Activated CD4-positive, alpha-beta T cell treated with anti-CD3 and anti-CD28 coated beads, Interleukin-2, amount 10 ng/mL, durations not matched to agents 7 days and 5 days (primary cell): ENCODE data around the gene HAUS3. TPM values are rescaled to one million over a fixed set of nuclear protein-coding genes. Genes with fewer than 3 reads are reported as not detected.

Source experiments
- CTCF ChIA-PET: fragments of 350-600 bp; sonication (Branson Sonifier 250); formaldehyde crosslinking; loops from one replicate; lab custom pipeline; 2021; ENCODE audit warnings: antibody characterized with exemption; lab: Charles Lee
- POLR2A ChIA-PET: fragments of 350-600 bp; sonication (Branson Sonifier 250); formaldehyde crosslinking; loops from one replicate; lab custom pipeline; 2021; ENCODE audit warnings: antibody characterized with exemption; lab: Charles Lee
- DNase-seq: peaks from one replicate; pipeline ENCODE4 v3.0.0-alpha.2; 2020
- H3K27ac Mint-ChIP-seq: one replicate; pipeline ENCODE4 v1.8.0; 2021; ENCODE audit warnings: mild to moderate bottlenecking, moderate library complexity, mixed read lengths
- H3K27me3 Mint-ChIP-seq: one replicate; pipeline ENCODE4 v1.8.0; 2021; ENCODE audit warnings: mixed read lengths
- H3K36me3 Mint-ChIP-seq: one replicate; pipeline ENCODE4 v1.8.0; 2021; ENCODE audit warnings: low read depth, mixed read lengths
- H3K4me1 Mint-ChIP-seq: one replicate; pipeline ENCODE4 v1.8.0; 2021; ENCODE audit warnings: mixed read lengths
- H3K4me3 Mint-ChIP-seq: one replicate; pipeline ENCODE4 v1.8.0; 2021; ENCODE audit warnings: mild to moderate bottlenecking, moderate library complexity, mixed read lengths
- H3K9me3 Mint-ChIP-seq: one replicate; pipeline ENCODE4 v1.8.0; 2021; ENCODE audit warnings: mixed read lengths
- total RNA-seq, 2 experiments: library from RNA; stranded (reverse); gene quantifications; one replicate each; pipeline ENCODE4 v1.2.3, GENCODE V29; 2021

HAUS3 gene
- total RNA-seq, 2 experiments from 2014 or later: 25.3 to 26.4 TPM

DNA sequence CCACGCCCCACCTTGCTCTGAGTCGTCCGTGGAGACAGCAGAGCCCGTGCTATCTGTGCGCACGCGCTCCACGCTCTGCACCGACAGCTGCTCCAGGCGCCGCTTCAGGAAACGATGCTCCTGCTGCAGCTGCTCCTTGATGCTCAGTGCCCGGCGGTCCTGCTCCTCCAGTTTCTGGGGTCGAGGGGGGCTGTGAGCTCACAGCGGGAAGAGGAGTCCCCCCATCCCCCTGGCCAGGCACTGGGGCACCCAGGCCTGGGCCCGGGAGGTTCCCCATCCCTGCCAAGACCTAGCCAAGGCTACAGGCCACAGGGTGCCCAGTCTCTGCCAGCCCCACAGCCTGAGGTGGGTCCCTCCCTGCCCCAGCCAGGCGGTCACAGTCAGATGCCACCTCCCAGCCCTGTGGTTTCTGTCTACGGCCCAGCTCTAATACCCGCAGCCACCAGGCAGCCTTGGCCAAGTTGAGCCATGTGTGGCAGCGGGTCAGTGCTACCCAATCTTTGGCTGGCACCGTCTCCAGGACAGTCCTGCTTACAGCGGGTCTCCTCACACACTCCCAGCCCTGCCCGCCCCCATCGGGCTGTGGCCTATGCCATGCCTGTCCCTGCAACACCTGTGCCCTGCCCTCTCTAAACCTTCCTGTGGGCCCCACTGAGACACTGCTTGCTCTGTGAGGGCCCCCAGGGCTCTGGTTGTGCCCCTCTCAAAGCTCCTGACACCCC is 9.3 kb upstream of the HAUS3 start:
- no peaks in the 10 kb centered on the region for H3K4me1 Mint-ChIP-seq
- no peaks in the 10 kb centered on the region for H3K27me3 Mint-ChIP-seq
- POLR2A ChIA-PET: no interaction called here
- CTCF ChIA-PET: interaction anchor here (0.7 kb wide), 1 partner anchor 9 kb away, joined by 3 read pairs; the partner anchor contains the start of genes HAUS3 and POLN
- no peaks in the 10 kb centered on the region for H3K9me3 Mint-ChIP-seq
- no peak for DNase-seq
- H3K36me3 Mint-ChIP-seq: no peaks in the 10 kb centered on the region
- H3K27ac Mint-ChIP-seq: no peak overlapping the region
- no peak overlapping the region for H3K4me3 Mint-ChIP-seq

DNA sequence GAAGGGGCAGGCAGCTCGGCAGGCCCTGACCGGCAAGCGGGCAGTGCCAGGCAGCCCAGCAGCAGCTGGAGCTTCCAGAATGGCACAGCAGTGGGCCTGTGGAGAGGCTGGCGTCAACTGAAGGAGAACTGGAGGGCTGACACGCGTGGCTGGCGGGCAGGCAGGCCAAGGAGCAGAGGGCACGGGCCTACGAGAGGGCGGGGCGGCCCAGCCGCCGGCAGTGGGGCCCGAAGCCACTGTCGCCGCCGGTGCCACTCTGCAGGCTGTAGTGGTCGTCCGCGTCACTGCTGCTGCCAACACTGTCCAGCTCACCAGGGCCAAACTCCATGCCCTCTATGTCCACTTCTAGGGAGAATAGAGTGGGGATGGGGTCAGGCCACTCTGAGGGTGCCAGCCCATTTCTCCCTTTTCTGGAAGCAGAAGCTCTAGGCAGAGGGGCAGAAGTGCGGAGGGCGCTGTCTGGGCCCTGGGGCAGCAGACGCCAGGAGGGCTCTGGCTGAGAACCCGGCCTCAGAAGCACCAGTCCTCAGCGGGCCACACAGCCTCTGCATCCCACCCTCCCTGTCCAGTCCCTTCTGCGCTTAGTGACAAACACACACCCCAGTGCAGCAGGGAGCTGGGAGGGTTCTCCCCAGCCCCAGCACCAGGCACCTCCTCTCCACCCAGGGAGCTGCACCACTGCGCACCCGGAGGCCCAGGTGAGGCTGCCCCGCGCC is 8.6 kb upstream of the HAUS3 start:
- peaks cover 3% of the 10 kb centered on the region for H3K4me1 Mint-ChIP-seq
- H3K36me3 Mint-ChIP-seq: no peaks in the 10 kb centered on the region
- H3K27ac Mint-ChIP-seq: no peak overlapping the region
- H3K4me3 Mint-ChIP-seq: no peak overlapping the region
- H3K9me3 Mint-ChIP-seq: no peaks in the 10 kb centered on the region
- ChIA-PET CTCF (interaction anchor here (0.7 kb wide), 1 partner anchor 8 kb away, joined by 3 read pairs; the partner anchor contains the start of genes HAUS3 and POLN), POLR2A (no interaction called here)
- no peaks in the 10 kb centered on the region for H3K27me3 Mint-ChIP-seq
- DNase-seq: no peak

DNA sequence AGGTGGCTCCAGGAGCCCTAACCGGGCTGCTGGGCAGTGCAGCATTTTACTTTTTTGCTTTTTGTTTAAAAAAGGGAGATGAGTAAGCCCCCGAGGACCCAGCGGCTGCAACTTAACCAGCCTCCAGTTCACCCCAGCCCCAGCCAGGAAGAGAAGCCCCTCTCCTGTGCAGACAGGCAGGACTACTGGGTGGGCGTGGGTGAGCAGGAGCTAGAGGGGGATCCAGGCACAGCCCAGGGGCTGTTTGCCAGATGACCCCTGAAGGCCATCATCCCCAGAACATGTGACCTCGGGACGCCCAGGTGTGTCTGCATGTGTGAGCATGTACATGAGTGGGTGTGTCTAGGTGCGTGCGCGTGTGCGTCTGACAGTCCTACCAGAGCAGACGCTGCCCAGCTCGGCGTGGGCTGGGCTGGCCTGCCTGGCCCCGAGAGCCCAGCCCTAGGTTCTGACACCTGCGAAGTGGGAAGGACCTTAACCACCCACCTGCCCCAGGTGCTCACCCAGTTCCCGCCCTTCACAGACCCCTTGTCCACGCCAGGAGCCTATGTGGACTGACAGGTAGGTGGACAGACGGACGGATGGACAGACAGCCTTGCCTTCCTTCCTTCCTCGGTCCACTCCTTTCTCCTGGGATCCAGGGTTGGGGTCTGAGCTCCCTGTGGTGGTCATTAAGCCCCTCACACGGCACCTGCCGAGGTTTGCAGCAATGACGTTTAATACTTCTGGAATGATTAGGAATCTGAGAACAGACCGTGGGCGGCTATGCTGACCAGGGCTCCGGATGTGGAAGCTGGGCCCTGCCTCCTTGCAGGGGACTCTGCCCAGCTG is 7.8 kb upstream of the HAUS3 start:
- H3K27me3 Mint-ChIP-seq: no peaks in the 10 kb centered on the region
- no peak overlapping the region for H3K4me3 Mint-ChIP-seq
- no peak overlapping the region for H3K27ac Mint-ChIP-seq
- no peak for DNase-seq
- H3K4me1 Mint-ChIP-seq: peaks cover 10% of the 10 kb centered on the region
- H3K9me3 Mint-ChIP-seq: no peaks in the 10 kb centered on the region
- no peaks in the 10 kb centered on the region for H3K36me3 Mint-ChIP-seq
- CTCF ChIA-PET: no interaction called here
- POLR2A ChIA-PET: no interaction called here

DNA sequence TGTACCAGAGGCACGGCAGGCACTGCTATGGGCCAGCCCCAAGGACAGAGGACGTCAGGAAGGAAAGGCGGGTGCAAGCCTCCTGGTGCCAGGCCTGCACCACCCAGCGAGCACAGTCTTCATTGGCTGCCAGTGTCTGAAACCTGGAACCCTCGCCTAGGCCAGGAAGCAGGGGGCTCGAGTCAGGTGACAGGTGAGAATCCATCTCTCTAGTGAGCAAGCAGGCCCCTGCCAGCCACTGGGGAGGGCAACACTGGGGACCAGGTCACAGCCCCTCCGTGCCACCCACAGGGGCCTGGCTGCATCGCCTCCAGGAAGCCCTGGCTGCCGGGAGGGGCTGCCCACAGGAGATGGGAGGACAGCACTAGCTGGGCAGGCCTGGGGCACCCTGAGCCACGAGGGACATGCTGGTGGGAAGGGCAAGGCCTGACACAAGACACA is 6.9 kb upstream of the HAUS3 start:
- DNase-seq: no peak
- CTCF ChIA-PET: interaction anchor here (0.9 kb wide), 1 partner anchor 11 kb away, joined by 3 read pairs; no protein-coding TSS in a partner anchor
- peaks cover 14% of the 10 kb centered on the region for H3K4me1 Mint-ChIP-seq
- no peaks in the 10 kb centered on the region for H3K27me3 Mint-ChIP-seq
- no peak overlapping the region for H3K27ac Mint-ChIP-seq
- H3K36me3 Mint-ChIP-seq: no peaks in the 10 kb centered on the region
- no peaks in the 10 kb centered on the region for H3K9me3 Mint-ChIP-seq
- H3K4me3 Mint-ChIP-seq: no peak overlapping the region
- POLR2A ChIA-PET: no interaction called here

DNA sequence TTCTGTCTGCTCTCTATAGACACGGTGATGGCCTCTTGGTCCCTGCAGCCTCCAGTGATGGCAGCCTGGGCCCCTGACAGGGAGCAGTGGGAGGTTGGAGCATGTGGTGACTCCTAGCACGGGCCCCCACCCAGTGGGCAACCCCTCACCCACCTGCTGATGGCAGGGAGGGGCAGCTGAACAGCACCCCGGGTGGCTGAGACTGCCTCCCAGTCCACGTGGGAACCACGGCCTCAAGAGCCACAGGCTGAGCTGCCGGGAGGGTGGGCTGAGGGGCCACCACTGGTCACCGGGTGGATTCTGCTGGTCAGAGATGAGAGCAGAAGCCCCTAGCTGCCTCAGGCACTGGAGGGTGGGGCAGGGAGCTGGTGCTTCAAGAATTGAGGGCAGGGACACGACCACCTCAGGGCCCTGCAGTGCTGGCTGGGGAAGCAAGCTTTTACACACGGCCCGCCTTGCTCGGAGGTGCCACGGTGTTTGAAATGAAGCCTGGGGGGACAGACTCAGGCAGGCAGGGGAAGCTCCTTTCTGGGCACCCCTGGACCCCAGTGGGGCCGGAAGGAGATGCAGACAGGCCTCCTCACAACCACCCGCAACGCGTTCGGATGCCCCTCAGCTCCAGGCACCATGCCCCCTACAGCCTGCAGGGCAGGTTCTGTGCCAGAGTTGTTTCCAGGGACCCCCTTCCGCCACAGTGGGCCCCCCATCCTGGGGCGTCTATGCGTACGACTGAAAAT is 6.3 kb upstream of the HAUS3 start:
- Mint-ChIP-seq H3K27me3 (no peaks in the 10 kb centered on the region), H3K4me1 (peaks cover 18% of the 10 kb centered on the region), H3K4me3 (no peak overlapping the region), H3K27ac (no peak overlapping the region), H3K9me3 (no peaks in the 10 kb centered on the region), H3K36me3 (no peaks in the 10 kb centered on the region)
- ChIA-PET CTCF (interaction anchor here (0.8 to 0.9 kb wide), 2 partner anchors 10 to 56 kb away, joined by 3 read pairs; no protein-coding TSS in a partner anchor), POLR2A (no interaction called here)
- DNase-seq: no peak

DNA sequence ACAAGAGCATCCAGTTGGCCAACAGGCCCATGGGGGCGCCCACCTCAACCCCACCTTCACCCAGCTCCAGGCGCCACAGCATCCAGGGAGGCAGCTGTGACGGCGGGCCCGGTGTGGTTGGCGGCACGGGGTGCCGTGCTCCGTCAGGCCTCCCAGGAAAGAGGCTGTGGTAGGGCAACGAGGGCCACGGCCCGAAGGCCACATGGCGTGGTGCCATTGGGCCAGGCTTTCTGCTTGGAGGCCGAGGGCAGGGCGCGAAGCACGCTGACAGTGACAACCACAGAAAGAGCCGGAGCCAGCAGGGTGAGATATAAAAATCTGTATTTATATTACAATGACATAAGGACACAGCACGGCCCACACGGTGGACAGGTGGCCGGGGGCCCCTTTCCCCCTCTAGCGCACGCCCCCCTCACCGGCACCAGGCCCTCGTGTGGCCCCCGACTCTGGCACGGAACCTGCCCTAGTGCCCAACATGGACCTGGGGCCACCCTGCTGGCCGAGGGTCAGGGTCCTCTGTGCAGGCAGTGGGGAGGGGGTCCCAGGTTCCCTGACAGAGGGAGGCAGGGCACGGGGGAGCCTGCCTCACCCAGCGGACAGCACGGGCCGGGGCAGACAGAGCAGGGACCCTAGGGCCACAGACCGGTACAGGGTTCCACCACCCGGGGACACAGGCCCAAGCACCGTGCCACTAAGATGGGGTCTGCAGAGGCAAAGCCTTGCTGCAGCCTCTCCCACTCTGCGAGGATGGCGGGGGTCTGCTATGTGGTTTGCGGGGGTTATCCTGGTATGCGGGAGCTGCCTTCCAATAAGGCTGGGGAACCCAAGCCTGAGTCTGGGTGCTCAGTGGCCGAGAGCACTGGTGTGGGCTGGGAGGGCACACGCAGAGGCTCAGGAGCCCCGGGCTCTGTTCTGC is 5.5 kb upstream of the HAUS3 start:
- Mint-ChIP-seq H3K4me1 (peaks cover 19% of the 10 kb centered on the region), H3K27ac (no peak overlapping the region), H3K4me3 (no peak overlapping the region), H3K9me3 (no peaks in the 10 kb centered on the region), H3K27me3 (no peaks in the 10 kb centered on the region), H3K36me3 (no peaks in the 10 kb centered on the region)
- DNase-seq: no peak
- POLR2A ChIA-PET: no interaction called here
- CTCF ChIA-PET: interaction anchor here (0.8 kb wide), 1 partner anchor 57 kb away, joined by 3 read pairs; no protein-coding TSS in a partner anchor

DNA sequence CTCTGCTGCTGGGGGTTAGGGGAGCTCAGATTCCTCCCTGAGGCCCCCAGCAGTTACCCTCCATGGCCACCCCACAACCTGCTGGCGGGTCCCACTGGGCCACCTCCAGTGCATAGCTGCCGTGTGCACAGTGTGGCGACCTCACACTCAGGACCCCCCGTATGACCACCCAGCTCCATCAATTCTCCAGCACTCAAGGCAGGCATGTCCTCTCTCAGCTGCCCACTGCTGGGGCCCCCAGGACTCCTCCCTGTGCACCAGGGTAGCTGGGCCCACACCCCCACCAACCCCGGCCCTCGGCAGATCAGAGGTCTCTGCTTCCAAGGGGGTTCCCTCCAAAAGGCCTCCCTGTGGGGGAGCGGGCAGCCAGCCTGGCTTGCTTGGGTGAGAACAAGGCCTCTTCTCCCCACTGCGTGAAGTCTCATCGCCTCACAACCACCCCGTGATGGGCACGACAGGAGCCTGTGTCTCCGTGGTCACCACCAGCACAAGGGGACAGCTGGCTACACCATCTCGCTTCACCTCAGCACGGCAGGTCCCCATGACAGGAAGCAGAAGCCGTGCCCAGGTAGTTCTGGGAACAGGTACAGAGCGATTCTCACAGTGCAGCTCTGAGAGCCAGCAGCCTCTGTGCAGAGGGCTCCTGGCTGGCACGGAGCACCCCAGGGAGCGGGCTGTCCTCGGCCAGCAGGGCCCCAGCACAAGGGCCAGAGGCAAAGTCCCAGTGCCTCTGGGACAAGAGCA is 4.6 kb upstream of the HAUS3 start:
- ChIA-PET POLR2A (no interaction called here), CTCF (interaction anchor here (1.0 to 1.1 kb wide), 2 partner anchors 9 to 11 kb away, joined by 3 to 5 read pairs; no protein-coding TSS in a partner anchor)
- DNase-seq: no peak
- no peak overlapping the region for H3K27ac Mint-ChIP-seq
- peaks cover 22% of the 10 kb centered on the region for H3K4me1 Mint-ChIP-seq
- H3K27me3 Mint-ChIP-seq: no peaks in the 10 kb centered on the region
- no peaks in the 10 kb centered on the region for H3K36me3 Mint-ChIP-seq
- no peaks in the 10 kb centered on the region for H3K9me3 Mint-ChIP-seq
- no peak overlapping the region for H3K4me3 Mint-ChIP-seq

DNA sequence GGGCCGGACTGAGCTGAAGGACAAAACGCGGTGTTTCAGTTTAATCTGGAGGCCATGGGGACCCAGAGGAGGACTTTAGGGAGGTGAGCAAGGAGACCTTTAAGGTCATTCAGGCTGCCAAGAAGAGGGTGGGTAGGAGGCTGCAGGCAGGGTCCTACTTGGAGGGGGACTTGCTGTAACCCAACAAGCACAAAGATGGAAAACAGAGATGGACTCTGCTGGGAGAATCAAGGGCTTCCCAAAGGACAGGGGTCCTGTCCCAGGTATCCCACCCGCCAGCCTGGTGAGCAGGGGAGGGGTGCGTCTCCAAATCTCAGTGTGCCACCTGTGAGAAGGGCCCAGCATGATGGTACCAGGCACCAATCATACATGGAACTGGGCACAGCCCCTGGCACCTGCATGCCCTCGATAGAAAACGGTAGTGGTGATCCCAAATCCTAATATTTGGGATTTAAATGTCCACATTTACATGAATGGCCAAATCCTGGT is 3.9 kb upstream of the HAUS3 start:
- Mint-ChIP-seq H3K4me1 (peaks cover 24% of the 10 kb centered on the region), H3K27me3 (no peaks in the 10 kb centered on the region), H3K4me3 (no peak overlapping the region), H3K36me3 (peaks cover 2% of the 10 kb centered on the region), H3K27ac (peak overlapping the region; percentile 34), H3K9me3 (no peaks in the 10 kb centered on the region)
- no peak for DNase-seq
- POLR2A ChIA-PET: no interaction called here
- CTCF ChIA-PET: interaction anchor here (1.0 to 1.1 kb wide), 2 partner anchors 10 to 12 kb away, joined by 3 to 5 read pairs; no protein-coding TSS in a partner anchor

DNA sequence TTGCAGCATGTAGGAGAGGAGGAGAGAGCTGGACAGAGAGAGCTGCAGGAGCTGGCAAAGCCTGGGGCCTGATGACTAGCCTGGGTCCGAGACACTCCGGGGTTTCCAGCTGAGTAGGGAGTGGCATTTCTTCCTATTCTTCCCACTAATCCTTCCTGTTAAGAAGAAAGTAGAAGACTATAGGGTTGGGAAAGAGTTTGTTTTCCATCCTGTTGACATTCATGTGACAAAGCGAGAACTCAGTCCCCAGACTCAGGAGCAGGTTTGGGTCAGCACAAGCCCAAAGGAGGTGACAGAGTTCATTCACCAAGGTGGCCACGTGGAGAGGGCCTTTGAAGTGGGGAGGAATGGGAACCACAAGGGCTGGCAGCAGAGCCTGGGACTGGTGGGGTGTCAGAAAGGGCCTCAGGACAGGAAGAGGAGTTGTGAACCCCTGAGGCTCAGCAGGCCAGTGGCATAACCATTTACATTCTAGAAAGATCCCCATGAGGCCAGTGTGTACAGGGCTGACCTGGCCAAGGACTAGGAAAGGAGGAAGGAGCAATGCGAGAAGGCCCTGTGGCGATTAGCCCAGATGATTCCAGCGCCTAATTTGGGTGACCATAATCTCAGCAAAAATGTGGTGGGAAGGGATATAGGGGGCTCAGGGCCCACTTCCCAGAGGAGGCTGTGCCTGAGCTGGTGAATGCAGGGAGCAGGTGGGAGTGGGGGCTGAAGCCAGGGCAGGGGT is 3.3 kb upstream of the HAUS3 start:
- Mint-ChIP-seq H3K4me1 (peaks cover 30% of the 10 kb centered on the region), H3K9me3 (no peaks in the 10 kb centered on the region), H3K27me3 (no peaks in the 10 kb centered on the region), H3K27ac (peak overlapping the region; percentile 34), H3K4me3 (no peak overlapping the region), H3K36me3 (peaks cover 8% of the 10 kb centered on the region)
- no peak for DNase-seq
- ChIA-PET POLR2A (no interaction called here), CTCF (interaction anchor here (1.1 to 1.5 kb wide), 2 partner anchors 199 to 224 kb away, joined by 3 to 4 read pairs; partner anchors contain the start of gene RNF4)

DNA sequence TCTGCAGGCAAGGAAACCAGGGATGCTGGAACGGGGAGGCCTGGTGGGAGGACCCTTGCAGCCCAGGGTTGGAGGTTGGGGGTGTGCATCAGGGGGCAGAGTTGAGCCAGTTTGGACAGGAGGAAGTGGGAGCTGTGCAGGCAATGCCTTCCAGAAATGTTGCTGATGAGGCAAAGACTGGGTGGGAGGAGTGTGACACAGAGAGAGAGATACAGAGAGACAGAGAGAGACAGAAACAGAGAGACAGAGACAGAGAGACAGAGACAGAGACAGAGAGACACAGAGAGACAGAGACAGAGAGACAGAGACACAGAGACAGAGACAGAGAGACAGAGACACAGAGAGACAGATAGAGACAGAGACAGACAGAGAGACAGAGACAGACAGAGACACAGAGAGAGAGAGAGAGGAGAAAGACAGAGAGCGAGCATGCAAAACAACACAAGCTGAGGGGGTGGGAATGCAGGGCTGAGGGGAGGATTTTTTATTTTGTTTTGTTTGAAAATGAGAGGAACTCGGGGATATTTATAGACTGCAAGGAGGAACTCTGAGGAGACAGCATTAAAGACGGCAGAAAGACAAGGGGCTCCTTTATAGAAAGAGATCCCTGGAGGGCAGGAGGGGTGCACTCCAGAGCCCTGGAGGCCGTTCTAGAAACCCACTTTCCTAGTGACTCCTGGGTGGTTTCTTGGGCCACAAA is 1.9 kb upstream of the HAUS3 start:
- POLR2A ChIA-PET: no interaction called here

More for the DNA sequence above, 1.9 kb upstream of the HAUS3 start:
- CTCF ChIA-PET: interaction anchor here (1.1 to 1.5 kb wide), 3 partner anchors 14 to 225 kb away, joined by 3 to 4 read pairs (median 3); partner anchors contain the start of gene RNF4
- Mint-ChIP-seq H3K27me3 (no peaks in the 10 kb centered on the region), H3K4me3 (no peak overlapping the region), H3K4me1 (peaks cover 41% of the 10 kb centered on the region), H3K36me3 (peaks cover 18% of the 10 kb centered on the region), H3K9me3 (no peaks in the 10 kb centered on the region), H3K27ac (no peak overlapping the region)
- DNase-seq: no peak
